Hepatocyte (in vitro differentiated cells): ENCODE data around the gene GLIPR1L1. TPM values are rescaled to one million over a fixed set of nuclear protein-coding genes. Genes with fewer than 3 reads are reported as not detected.

ENCODE experiments used
- DNase-seq: peaks from one replicate; pipeline ENCODE4 v3.0.0-alpha.2; 2016; ENCODE audit warnings: low spot score
- H2AFZ ChIP-seq: fragments of 200-600 bp; sonication (generic); 2 replicates; pipeline ENCODE4 v1.6.0; 2016; ENCODE audit warnings: antibody characterized with exemption, mild to moderate bottlenecking
- H3K27ac ChIP-seq: fragments of 200-600 bp; sonication (generic); 2 replicates; pipeline ENCODE4 v1.5.1; 2016; ENCODE audit warnings: mild to moderate bottlenecking
- H3K27me3 ChIP-seq: fragments of 200-600 bp; sonication (generic); 2 replicates; pipeline ENCODE4 v1.6.1; 2016
- H3K36me3 ChIP-seq: fragments of 200-600 bp; sonication (generic); replicated peaks from 2 replicates; pipeline ENCODE4 v1.5.1; 2016; ENCODE audit warnings: low read depth; ENCODE audit not compliant: insufficient read depth
- H3K4me1 ChIP-seq: fragments of 200-600 bp; sonication (generic); 2 replicates; pipeline ENCODE4 v1.5.1; 2016; ENCODE audit warnings: mild to moderate bottlenecking, moderate library complexity; ENCODE audit not compliant: insufficient read depth
- H3K4me2 ChIP-seq: fragments of 200-600 bp; sonication (generic); 2 replicates; pipeline ENCODE4 v1.6.0; 2016
- H3K4me3 ChIP-seq: fragments of 200-600 bp; sonication (generic); 2 replicates; pipeline ENCODE4 v1.5.1; 2016; ENCODE audit warnings: mild to moderate bottlenecking
- H3K79me2 ChIP-seq: fragments of 200-600 bp; sonication (generic); 2 replicates; pipeline ENCODE4 v1.6.0; 2017; ENCODE audit warnings: mild to moderate bottlenecking
- H3K9me2 ChIP-seq: fragments of 200-600 bp; sonication (generic); replicated peaks from 2 replicates; pipeline ENCODE4 v1.6.0; 2017; ENCODE audit warnings: mild to moderate bottlenecking; ENCODE audit not compliant: insufficient read depth
- H3K9me3 ChIP-seq: fragments of 200-600 bp; sonication (generic); 2 replicates; pipeline ENCODE4 v1.5.1; 2016; ENCODE audit warnings: low read depth, mild to moderate bottlenecking
- H4K20me1 ChIP-seq: fragments of 200-600 bp; sonication (generic); 2 replicates; pipeline ENCODE4 v1.6.0; 2016; ENCODE audit warnings: mild to moderate bottlenecking; ENCODE audit not compliant: insufficient read depth, poor library complexity, severe bottlenecking
- EZH2 ChIP-seq: fragments of 200-600 bp; sonication (generic); IDR thresholded peaks from 2 replicates; pipeline ENCODE4 v1.6.1; 2016; ENCODE audit warnings: antibody characterized with exemption, mild to moderate bottlenecking, borderline replicate concordance
- EZH2phosphoT487 ChIP-seq: fragments of 200-600 bp; sonication (generic); IDR thresholded peaks from one replicate; pipeline ENCODE4 v1.6.1; 2018; ENCODE audit warnings: antibody characterized with exemption, mild to moderate bottlenecking, low read depth, moderate library complexity; ENCODE audit not compliant: unreplicated experiment, severe bottlenecking
- WGBS: methylation state at CpG from one replicate; pipeline ENCODE4 v1.1.6; 2016; ENCODE audit warnings: low lambda C conversion rate; ENCODE audit errors: missing lambda C conversion rate; 5-methylcytosine and 5-hydroxymethylcytosine counted together
- polyA plus RNA-seq: library from polyadenylated mRNA; unstranded; fragments of >200 nt; fragmentation: Nextera tagmentation; extraction: Ambion mirVana; gene quantifications from 2 replicates; pipeline ENCODE4 v1.2.1, GENCODE V29; 2016
- total RNA-seq: library from RNA; depleted of rRNA; stranded (reverse); fragments of >200 nt; gene quantifications from 2 replicates; pipeline ENCODE4 v1.2.3, GENCODE V29; 2014
- TF ChIP-seq, protein P1 (sequence below): fragments of 200-600 bp; sonication (generic); IDR thresholded peaks from 2 replicates; pipeline ENCODE4 v1.5.1; 2016; ENCODE audit warnings: antibody characterized with exemption, mild to moderate bottlenecking; ENCODE audit not compliant: poor library complexity

Gene GLIPR1L1
- total and polyA plus RNA-seq, 2 experiments from 2014 or later: not detected

DNA sequence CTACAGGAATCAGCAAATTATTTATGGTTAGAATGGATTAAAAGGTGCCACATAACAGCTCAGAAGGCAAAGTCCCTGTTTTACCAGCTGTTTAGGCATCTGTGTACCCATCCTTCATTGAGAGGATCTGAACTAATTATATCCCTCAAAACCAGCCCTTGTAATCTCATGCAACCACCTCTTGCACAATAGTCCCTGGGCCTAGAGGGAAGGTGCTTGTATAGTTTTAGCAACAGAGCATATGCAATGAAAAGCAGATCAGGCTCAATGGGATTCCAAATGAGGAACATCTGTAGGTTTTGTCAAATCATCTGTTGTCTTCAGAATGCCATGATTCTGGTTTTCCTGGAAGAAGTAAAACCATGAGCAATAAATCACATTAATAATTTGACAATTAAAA lies 30.4 kb downstream of the GLIPR1L1 start:
- no peak overlapping the region for H3K4me3 ChIP-seq
- H3K27ac ChIP-seq: no peak overlapping the region
- no peak overlapping the region for H3K4me2 ChIP-seq
- no peaks in the 10 kb centered on the region for H3K4me1 ChIP-seq
- no peaks in the 10 kb centered on the region for H3K79me2 ChIP-seq
- no peak for DNase-seq
- TF ChIP-seq EZH2: no peak
- TF ChIP-seq, protein P1, sequence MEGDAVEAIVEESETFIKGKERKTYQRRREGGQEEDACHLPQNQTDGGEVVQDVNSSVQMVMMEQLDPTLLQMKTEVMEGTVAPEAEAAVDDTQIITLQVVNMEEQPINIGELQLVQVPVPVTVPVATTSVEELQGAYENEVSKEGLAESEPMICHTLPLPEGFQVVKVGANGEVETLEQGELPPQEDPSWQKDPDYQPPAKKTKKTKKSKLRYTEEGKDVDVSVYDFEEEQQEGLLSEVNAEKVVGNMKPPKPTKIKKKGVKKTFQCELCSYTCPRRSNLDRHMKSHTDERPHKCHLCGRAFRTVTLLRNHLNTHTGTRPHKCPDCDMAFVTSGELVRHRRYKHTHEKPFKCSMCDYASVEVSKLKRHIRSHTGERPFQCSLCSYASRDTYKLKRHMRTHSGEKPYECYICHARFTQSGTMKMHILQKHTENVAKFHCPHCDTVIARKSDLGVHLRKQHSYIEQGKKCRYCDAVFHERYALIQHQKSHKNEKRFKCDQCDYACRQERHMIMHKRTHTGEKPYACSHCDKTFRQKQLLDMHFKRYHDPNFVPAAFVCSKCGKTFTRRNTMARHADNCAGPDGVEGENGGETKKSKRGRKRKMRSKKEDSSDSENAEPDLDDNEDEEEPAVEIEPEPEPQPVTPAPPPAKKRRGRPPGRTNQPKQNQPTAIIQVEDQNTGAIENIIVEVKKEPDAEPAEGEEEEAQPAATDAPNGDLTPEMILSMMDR: no peak
- no peak for TF ChIP-seq EZH2phosphoT487
- H3K9me3 ChIP-seq: no peaks in the 10 kb centered on the region
- H2AFZ ChIP-seq: no peak overlapping the region
- H4K20me1 ChIP-seq: no peaks in the 10 kb centered on the region
- H3K27me3 ChIP-seq: no peaks in the 10 kb centered on the region
- no peaks in the 10 kb centered on the region for H3K36me3 ChIP-seq
- H3K9me2 ChIP-seq: no peaks in the 10 kb centered on the region

DNA sequence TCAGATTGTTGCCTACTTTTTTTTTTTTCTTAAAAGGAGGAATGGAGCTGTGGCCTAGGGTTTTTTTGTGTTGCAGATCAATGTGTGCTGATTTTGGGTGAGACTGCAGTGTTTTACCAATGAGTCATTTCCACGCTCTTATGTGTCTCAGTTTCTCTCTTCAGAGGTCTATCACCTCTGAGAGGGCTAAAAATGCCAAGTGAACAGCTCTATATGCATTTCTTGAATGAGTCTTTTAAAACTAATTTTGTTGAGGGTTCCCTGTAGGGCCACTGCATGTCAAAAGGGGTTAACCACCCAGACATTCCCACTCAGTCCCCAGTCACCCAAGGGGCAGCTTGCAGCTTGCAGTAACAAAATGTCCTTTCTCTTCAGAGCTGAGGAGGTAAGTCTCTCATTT lies 32.2 kb downstream of the GLIPR1L1 start:
- Histone ChIP-seq H3K27ac (no peak overlapping the region), H3K27me3 (no peaks in the 10 kb centered on the region), H3K9me2 (no peaks in the 10 kb centered on the region), H2AFZ (no peak overlapping the region), H3K36me3 (no peaks in the 10 kb centered on the region), H3K4me3 (no peak overlapping the region), H4K20me1 (no peaks in the 10 kb centered on the region), H3K4me2 (no peak overlapping the region), H3K9me3 (no peaks in the 10 kb centered on the region), H3K4me1 (no peaks in the 10 kb centered on the region), H3K79me2 (no peaks in the 10 kb centered on the region)
- no peak for TF ChIP-seq EZH2phosphoT487
- TF ChIP-seq, protein P1: no peak
- no peak for TF ChIP-seq EZH2
- WGBS: 100% methylated on average over 1 of the region's 1 CpG
- no peak for DNase-seq

DNA sequence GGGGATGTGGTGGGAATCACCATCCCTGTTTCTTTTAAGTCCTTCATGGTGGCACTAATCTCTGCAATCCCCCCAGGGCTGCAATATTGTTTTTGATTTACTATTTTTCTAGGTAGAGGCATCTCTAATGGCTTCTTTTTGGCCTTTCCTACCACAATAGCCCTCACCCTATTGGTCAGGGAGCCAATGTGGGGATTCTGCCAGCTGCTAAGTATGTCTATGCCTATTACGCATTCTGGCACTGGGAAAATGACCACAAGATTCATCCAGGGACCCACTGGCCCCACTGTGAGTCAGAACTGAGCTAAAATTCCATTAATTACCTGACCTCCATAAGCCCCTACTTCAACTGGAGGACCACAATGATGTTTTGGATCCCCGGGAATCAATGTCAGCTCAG lies 40.5 kb downstream of the GLIPR1L1 start:
- Histone ChIP-seq H3K4me3 (no peak overlapping the region), H3K4me1 (no peaks in the 10 kb centered on the region), H3K4me2 (no peak overlapping the region), H3K27ac (no peak overlapping the region), H2AFZ (no peak overlapping the region), H3K27me3 (no peaks in the 10 kb centered on the region), H3K9me2 (no peaks in the 10 kb centered on the region), H3K36me3 (no peaks in the 10 kb centered on the region), H4K20me1 (no peaks in the 10 kb centered on the region), H3K9me3 (no peaks in the 10 kb centered on the region), H3K79me2 (no peaks in the 10 kb centered on the region)
- no peak for DNase-seq
- TF ChIP-seq EZH2phosphoT487 (no peak), EZH2 (no peak)
- TF ChIP-seq, protein P1: no peak
- 97% methylated on average over 2 of the region's 2 CpGs for WGBS

DNA sequence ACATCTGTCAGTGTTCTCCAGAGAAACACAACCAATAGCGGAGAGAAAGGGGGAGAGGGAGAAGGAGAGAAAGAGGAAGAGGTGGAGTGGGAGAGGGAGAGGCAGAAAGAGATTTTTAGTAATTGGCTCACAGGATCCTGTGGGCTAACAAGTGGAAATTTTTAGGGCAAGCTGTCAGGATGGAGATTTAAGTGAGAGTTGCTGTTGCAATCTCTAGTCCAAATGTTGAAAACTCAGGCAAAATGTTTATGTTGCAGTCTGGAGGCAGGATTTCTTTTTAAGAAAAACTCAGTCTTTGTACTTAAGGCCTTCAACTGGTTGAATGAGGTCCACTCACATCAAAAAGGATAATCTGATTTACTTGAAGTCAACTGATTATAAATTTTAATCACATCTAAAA lies 43.9 kb downstream of the GLIPR1L1 start:
- no peak for DNase-seq
- Histone ChIP-seq H3K4me1 (no peaks in the 10 kb centered on the region), H3K27ac (no peak overlapping the region), H3K36me3 (no peaks in the 10 kb centered on the region), H3K9me3 (no peaks in the 10 kb centered on the region), H2AFZ (no peak overlapping the region), H3K27me3 (no peaks in the 10 kb centered on the region), H4K20me1 (no peaks in the 10 kb centered on the region), H3K79me2 (no peaks in the 10 kb centered on the region), H3K9me2 (no peaks in the 10 kb centered on the region), H3K4me2 (no peak overlapping the region), H3K4me3 (no peak overlapping the region)
- TF ChIP-seq EZH2phosphoT487: no peak
- TF ChIP-seq, protein P1: no peak
- no peak for TF ChIP-seq EZH2
- WGBS: 92% methylated on average over 1 of the region's 1 CpG
